Astrocyte (in vitro differentiated cells and primary cell): ENCODE results near the gene CZIB. TPM values are rescaled to one million over a fixed set of nuclear protein-coding genes. Genes with fewer than 3 reads are reported as not detected.

Experiments
- DNase-seq: peaks from one replicate; pipeline ENCODE4 v3.0.0-alpha.2; 2010; ENCODE audit warnings: low read depth
- FAIRE-seq: peaks from 2 replicates; lab custom pipeline; 2011; peaks lifted over from hg19 to GRCh38; lab: Jason Lieb, UNC
- H2AFZ ChIP-seq: 2 replicates; pipeline ENCODE4 v1.6.0; 2012; ENCODE audit warnings: low read depth, low read length, inconsistent platforms
- H3K27ac ChIP-seq: 2 replicates; pipeline ENCODE4 v1.5.1; 2011; ENCODE audit warnings: low read depth, low read length, inconsistent platforms
- H3K27me3 ChIP-seq: 2 replicates; pipeline ENCODE4 v1.6.0; 2011; ENCODE audit warnings: low read length, inconsistent platforms; ENCODE audit not compliant: insufficient read depth
- H3K36me3 ChIP-seq: 2 replicates; pipeline ENCODE4 v1.5.1; 2011; ENCODE audit warnings: low read length, inconsistent platforms; ENCODE audit not compliant: insufficient read depth
- H3K4me1 ChIP-seq: 2 replicates; pipeline ENCODE4 v1.5.1; 2011; ENCODE audit warnings: low read length, inconsistent platforms; ENCODE audit not compliant: insufficient read depth
- H3K4me2 ChIP-seq: 2 replicates; pipeline ENCODE4 v1.6.0; 2012; ENCODE audit warnings: low read length, inconsistent platforms
- H3K4me3 ChIP-seq: 2 replicates; pipeline ENCODE4 v1.5.1; 2011; ENCODE audit warnings: low read depth, mild to moderate bottlenecking, low read length, inconsistent platforms; ENCODE audit not compliant: insufficient read depth
- H3K79me2 ChIP-seq: 2 replicates; pipeline ENCODE4 v1.6.0; 2012; ENCODE audit warnings: mild to moderate bottlenecking, low read length, inconsistent platforms; ENCODE audit not compliant: insufficient read depth
- H3K9ac ChIP-seq: 2 replicates; pipeline ENCODE4 v1.6.0; 2012; ENCODE audit warnings: mild to moderate bottlenecking, low read length, inconsistent platforms
- H3K9me3 ChIP-seq: 2 replicates; pipeline ENCODE4 v1.5.1; 2012; ENCODE audit warnings: low read depth, mild to moderate bottlenecking, low read length, inconsistent platforms; ENCODE audit not compliant: insufficient read depth
- H4K20me1 ChIP-seq: 2 replicates; pipeline ENCODE4 v1.6.0; 2012; ENCODE audit warnings: low read length, inconsistent platforms; ENCODE audit not compliant: insufficient read depth
- H3K27ac Mint-ChIP-seq: one replicate; pipeline ENCODE4 v1.8.0; 2021; ENCODE audit warnings: mild to moderate bottlenecking, mixed read lengths; ENCODE audit not compliant: unreplicated experiment
- H3K27me3 Mint-ChIP-seq: one replicate; pipeline ENCODE4 v1.8.0; 2021; ENCODE audit warnings: low read depth, mixed read lengths; ENCODE audit not compliant: unreplicated experiment
- H3K36me3 Mint-ChIP-seq: one replicate; pipeline ENCODE4 v1.8.0; 2021; ENCODE audit warnings: low read depth, mixed read lengths; ENCODE audit not compliant: unreplicated experiment
- H3K4me1 Mint-ChIP-seq: one replicate; pipeline ENCODE4 v1.8.0; 2021; ENCODE audit warnings: low read depth, mixed read lengths; ENCODE audit not compliant: unreplicated experiment
- H3K4me3 Mint-ChIP-seq: one replicate; pipeline ENCODE4 v1.8.0; 2021; ENCODE audit warnings: mild to moderate bottlenecking, moderate library complexity, mixed read lengths; ENCODE audit not compliant: unreplicated experiment
- H3K9me3 Mint-ChIP-seq: one replicate; pipeline ENCODE4 v1.8.0; 2021; ENCODE audit warnings: mild to moderate bottlenecking, mixed read lengths; ENCODE audit not compliant: unreplicated experiment
- CTCF ChIP-seq: IDR thresholded peaks from 2 replicates; pipeline ENCODE4 v1.5.1; 2011; ENCODE audit warnings: low read depth, mild to moderate bottlenecking, inconsistent platforms, low read length, moderate library complexity; ENCODE audit not compliant: insufficient read depth
- EZH2 ChIP-seq: IDR thresholded peaks from 2 replicates; pipeline ENCODE4 v1.6.1; 2012; ENCODE audit warnings: mild to moderate bottlenecking, low read length, inconsistent platforms; ENCODE audit not compliant: insufficient read depth
- total RNA-seq: library from RNA; stranded (reverse); gene quantifications from 2 replicates; pipeline ENCODE4 v1.2.1, GENCODE V29; 2021

The CZIB gene
- total RNA-seq, 1 donor from 2014 or later, result 34.5 TPM

GRCh38 chr1:53174971-53175913 lies 45.2 kb downstream of the CZIB start:
- peaks cover 4% of the 10 kb centered on the region for H3K4me1 Mint-ChIP-seq
- FAIRE-seq (no peak), DNase-seq (peak; percentile 77)
- H3K9ac ChIP-seq, result no peak overlapping the region
- TF ChIP-seq CTCF (no peak), EZH2 (no peak)
- H3K36me3 Mint-ChIP-seq, result no peaks in the 10 kb centered on the region
- peaks cover 27% of the 10 kb centered on the region for H3K27me3 Mint-ChIP-seq
- H3K4me3 ChIP-seq, result no peak overlapping the region
- H2AFZ ChIP-seq, result peak overlapping the region; percentile 5
- H3K4me2 ChIP-seq, result no peak overlapping the region
- H3K4me3 Mint-ChIP-seq, result no peak overlapping the region
- no peaks in the 10 kb centered on the region for H3K79me2 ChIP-seq
- H3K9me3 Mint-ChIP-seq, result no peaks in the 10 kb centered on the region
- no peaks in the 10 kb centered on the region for H3K4me1 ChIP-seq
- H4K20me1 ChIP-seq, result no peaks in the 10 kb centered on the region
- no peaks in the 10 kb centered on the region for H3K9me3 ChIP-seq
- no peak overlapping the region for H3K27ac Mint-ChIP-seq
- no peaks in the 10 kb centered on the region for H3K36me3 ChIP-seq
- H3K27ac ChIP-seq, result no peak overlapping the region
- no peaks in the 10 kb centered on the region for H3K27me3 ChIP-seq

GRCh38 chr1:53172426-53173128 lies 47.9 kb downstream of the CZIB start:
- H3K9me3 ChIP-seq, result no peaks in the 10 kb centered on the region
- no peak overlapping the region for H3K27ac ChIP-seq
- DNase-seq, result no peak
- H3K4me2 ChIP-seq, result peak overlapping the region; percentile 20
- peaks cover 24% of the 10 kb centered on the region for H3K27me3 Mint-ChIP-seq
- peaks cover 3% of the 10 kb centered on the region for H3K4me1 Mint-ChIP-seq
- FAIRE-seq, result no peak
- H3K4me3 ChIP-seq, result no peak overlapping the region
- H3K4me1 ChIP-seq, result no peaks in the 10 kb centered on the region
- no peak overlapping the region for H3K4me3 Mint-ChIP-seq
- TF ChIP-seq EZH2, result no peak
- no peak for TF ChIP-seq CTCF
- H3K36me3 ChIP-seq, result no peaks in the 10 kb centered on the region
- no peaks in the 10 kb centered on the region for H3K79me2 ChIP-seq
- no peaks in the 10 kb centered on the region for H3K36me3 Mint-ChIP-seq
- H4K20me1 ChIP-seq, result no peaks in the 10 kb centered on the region
- no peaks in the 10 kb centered on the region for H3K27me3 ChIP-seq
- H2AFZ ChIP-seq, result peak overlapping the region; percentile 30
- no peak overlapping the region for H3K9ac ChIP-seq
- no peaks in the 10 kb centered on the region for H3K9me3 Mint-ChIP-seq
- H3K27ac Mint-ChIP-seq, result no peak overlapping the region
